Measurements from ENCODE around the gene RAI14.
"Not testable (repeated sequence)": the region's sequence is repeated elsewhere in the genome, so short reads cannot be mapped to it uniquely, and the experiment has no call there.

RAI14 gene

GRCh38 chr5:34818717-34819116, 162.6 kb downstream of the RAI14 start:
- no peak for DNase-seq (ENCODE audit: low read depth, low spot score)

GRCh38 chr5:34820593-34820992, 164.5 kb downstream of the RAI14 start:
- no peak for DNase-seq (ENCODE audit: low read depth, low spot score)

- no peak for DNase-seq (ENCODE audit: low read depth, low spot score)
Observed at GRCh38 chr5:34822956-34823715, 167.0 kb downstream of the RAI14 start.

GRCh38 chr5:34826347-34826746, 170.2 kb downstream of the RAI14 start:
- DNase-seq (ENCODE audit: low read depth, low spot score) = peak; percentile 61

GRCh38 chr5:34827588-34828506, 171.7 kb downstream of the RAI14 start:
- no peak for DNase-seq (ENCODE audit: low read depth, low spot score)

GRCh38 chr5:34830827-34831226, 174.7 kb downstream of the RAI14 start:
- not testable (repeated sequence) for DNase-seq (ENCODE audit: low read depth, low spot score)

GRCh38 chr5:34831303-34831702, 175.2 kb downstream of the RAI14 start:
- no peak for DNase-seq (ENCODE audit: low read depth, low spot score)

GRCh38 chr5:34832568-34832967, 176.4 kb downstream of the RAI14 start:
- no peak for DNase-seq (ENCODE audit: low read depth, low spot score)

- no peak for DNase-seq (ENCODE audit: low read depth, low spot score)
Observed at GRCh38 chr5:34833090-34833489, 177.0 kb downstream of the RAI14 start.

- DNase-seq (ENCODE audit: low read depth, low spot score) = no peak
Observed at GRCh38 chr5:34833976-34834793, 178.1 kb downstream of the RAI14 start.

GRCh38 chr5:34834794-34835089, 178.6 kb downstream of the RAI14 start:
- DNase-seq (ENCODE audit: low read depth, low spot score) = no peak

GRCh38 chr5:34835664-34836063, 179.5 kb downstream of the RAI14 start:
- DNase-seq (ENCODE audit: low read depth, low spot score) = no peak

GRCh38 chr5:34838785-34839714, 182.9 kb downstream of the RAI14 start, which contains the start of gene TTC23L:
TSS of gene TTC23L (plus strand) at chr5:34839164. CDS start at chr5:34840672, 1,508 bp downstream.
- peak; percentile 98 for DNase-seq (ENCODE audit: low read depth, low spot score)

- no peak for DNase-seq (ENCODE audit: low read depth, low spot score)
Observed at GRCh38 chr5:34841816-34842215, 185.7 kb downstream of the RAI14 start.

GRCh38 chr5:34842554-34842953, 186.4 kb downstream of the RAI14 start:
- DNase-seq (ENCODE audit: low read depth, low spot score) = peak; percentile 52

- no peak for DNase-seq (ENCODE audit: low read depth, low spot score)
Observed at GRCh38 chr5:34843497-34843896, 187.4 kb downstream of the RAI14 start.

- no peak for DNase-seq (ENCODE audit: low read depth, low spot score)
Observed at GRCh38 chr5:34844106-34844505, 188.0 kb downstream of the RAI14 start.

- DNase-seq (ENCODE audit: low read depth, low spot score) = no peak
Observed at GRCh38 chr5:34844999-34845398, 188.9 kb downstream of the RAI14 start.

GRCh38 chr5:34847056-34847455, 190.9 kb downstream of the RAI14 start:
- no peak for DNase-seq (ENCODE audit: low read depth, low spot score)

GRCh38 chr5:34847552-34847951, 191.4 kb downstream of the RAI14 start:
- no peak for DNase-seq (ENCODE audit: low read depth, low spot score)

GRCh38 chr5:34848230-34848629, 192.1 kb downstream of the RAI14 start:
- DNase-seq (ENCODE audit: low read depth, low spot score) = no peak

Measured in ELF-1 (cell line).